Psoas muscle (tissue), 8 donors: ENCODE results near the gene SOCS6. TPM values are rescaled to one million over a fixed set of nuclear protein-coding genes. Genes with fewer than 3 reads are reported as not detected.
"Not testable (repeated sequence)": the region's sequence is repeated elsewhere in the genome, so short reads cannot be mapped to it uniquely, and the experiment has no call there.

Source experiments
- ATAC-seq, 4 donors: fragments of 200-7000 bp; cut with Tn5 transposase; one replicate each; pipeline ENCODE4 v1.9.1; 2020; ENCODE audit warnings: moderate library complexity in 3 of 4, mild to moderate bottlenecking in 2 of 4
- DNase-seq, 2 donors: peaks; one replicate each; pipeline ENCODE4 v3.0.0-alpha.2; 2020
- H3K27ac ChIP-seq: fragments of 200-600 bp; one replicate; pipeline ENCODE4 v1.8.0; 2022
- H3K27me3 ChIP-seq, 3 donors: fragments of 200-600 bp in 1 of 3; one replicate each; pipeline versions ENCODE4 v1.6.1 to v1.8.0; 2013 to 2022; ENCODE audit warnings: low read length in 2 of 3, mild to moderate bottlenecking in 2 of 3, moderate library complexity in 1 of 3; ENCODE audit not compliant: insufficient read depth in 3 of 3
- H3K36me3 ChIP-seq, 2 donors: fragments of 200-600 bp in 1 of 2; one replicate each; pipeline versions ENCODE4 v1.6.1 to v1.8.0; 2013 to 2022; ENCODE audit warnings: low read depth in 1 of 2, mild to moderate bottlenecking in 1 of 2, moderate library complexity in 1 of 2; ENCODE audit not compliant: insufficient read depth in 1 of 2
- H3K4me1 ChIP-seq: fragments of 200-600 bp; one replicate; pipeline ENCODE4 v1.8.0; 2022
- H3K4me3 ChIP-seq: fragments of 200-600 bp; one replicate; pipeline ENCODE4 v1.8.0; 2022; ENCODE audit warnings: mild to moderate bottlenecking
- H3K9me3 ChIP-seq: fragments of 200-600 bp; one replicate; pipeline ENCODE4 v1.8.0; 2022
- CTCF ChIP-seq: fragments of 200-600 bp; IDR thresholded peaks from one replicate; pipeline ENCODE4 v1.8.0; 2022; ENCODE audit warnings: antibody characterized with exemption
- WGBS, 3 donors: extraction: QIAGEN DNeasy Blood & Tissue Kit; methylation state at CpG; one replicate each; pipeline versions ENCODE4 v1.1.6 to v1.1.7; 2013; 5-methylcytosine and 5-hydroxymethylcytosine counted together
- intact Hi-C, 2 donors: fragments of 100-400 bp; cut with DNase I; formaldehyde crosslinking; loops; one replicate each; pipeline versions ENCODE4 v1.11.0 to v1.14.2; 2022
- polyA plus RNA-seq, 3 donors: library from polyadenylated mRNA; stranded (reverse); fragments of 200-250 nt; gene quantifications; one replicate each; pipeline ENCODE4 v1.2.3, GENCODE V29; 2013
- total RNA-seq, 4 donors: library from RNA; stranded (reverse); fragmentation: NEBNext Ultra II Directional in 2 of 4; extraction: Animal tissue kit (Norgen Biotek cat#: 25700) in 2 of 4; gene quantifications; one replicate each; pipeline versions ENCODE4 v1.2.1 to v1.2.4, GENCODE V29; 2021 to 2023
- donor health status: healthy with polysubstance abuse.
- donor health status: DM: no; HTN: no; CAD: no; lungs with moderate emphysema.
- donor health status: Bipolar disorder and iron deficiency.
- donor health status: healthy.
- donor health status: DM: yes; HTN: yes; CAD: no.
- donor health status: DM: no; HTN: no; CAD: no.
- donor health status: DM: no; HTN: no; CAD: no.
- donor health status: DM: yes; HTN: yes; CAD: no.

Gene SOCS6
- total and polyA plus RNA-seq, 7 donors, result 7.3 to 30.2 (median 19.1) TPM

GRCh38 chr18:70354080-70354479, 65.2 kb downstream of the SOCS6 start:
- H3K9me3 ChIP-seq, result peaks cover 4% of the 10 kb centered on the region
- no peaks in the 10 kb centered on the region for H3K27me3 ChIP-seq
- no peak for TF ChIP-seq CTCF
- intact Hi-C loops, result no loop called here
- DNase-seq, result no peak
- no peak overlapping the region for H3K27ac ChIP-seq
- WGBS, 3 donors, result 91 to 95% (median 95%) methylated on average over 4 of the region's 4 CpGs
- no peak overlapping the region for H3K4me3 ChIP-seq
- ATAC-seq, result no peak
- no peaks in the 10 kb centered on the region for H3K4me1 ChIP-seq
- peaks cover 0 to 22% of the 10 kb centered on the region in 2 donors for H3K36me3 ChIP-seq

GRCh38 chr18:70354771-70355170, 65.9 kb downstream of the SOCS6 start:
- intact Hi-C loops, result no loop called here
- Histone ChIP-seq H3K4me3 (no peak overlapping the region), H3K27ac (no peak overlapping the region), H3K27me3 (no peaks in the 10 kb centered on the region), H3K9me3 (peaks cover 4% of the 10 kb centered on the region), H3K36me3 (peaks cover 0 to 15% of the 10 kb centered on the region in 2 donors), H3K4me1 (no peaks in the 10 kb centered on the region)
- TF ChIP-seq CTCF, result no peak
- ATAC-seq (no peak), DNase-seq (no peak)
- 96 to 100% (median 99%) methylated on average over 2 of the region's 2 CpGs for WGBS, 3 donors

- H3K27me3 ChIP-seq, result no peaks in the 10 kb centered on the region
- DNase-seq (no peak), ATAC-seq (no peak)
- WGBS, 3 donors, result 64 to 73% (median 66%) methylated on average over 5 of the region's 5 CpGs
- H3K9me3 ChIP-seq, result peaks cover 4% of the 10 kb centered on the region
- H3K4me3 ChIP-seq, result no peak overlapping the region
- no peak overlapping the region for H3K27ac ChIP-seq
- peaks cover 0 to 14% of the 10 kb centered on the region in 2 donors for H3K36me3 ChIP-seq
- no peaks in the 10 kb centered on the region for H3K4me1 ChIP-seq
- intact Hi-C loops, result no loop called here
- TF ChIP-seq CTCF, result no peak
Observed at GRCh38 chr18:70355620-70356385, 67.0 kb downstream of the SOCS6 start.

GRCh38 chr18:70358105-70358406, 69.2 kb downstream of the SOCS6 start:
- H3K9me3 ChIP-seq, H3K4me3 ChIP-seq, H3K27ac ChIP-seq, H3K27me3 ChIP-seq, H3K36me3 ChIP-seq, DNase-seq, H3K4me1 ChIP-seq, intact Hi-C loops: not testable (repeated sequence)
- ATAC-seq, result peak; percentile 64 to 87 (median 81)
- WGBS, 3 donors, result 60 to 85% (median 76%) methylated on average over 5 of the region's 5 CpGs

- DNase-seq (no peak), ATAC-seq (no peak)
- no peak for TF ChIP-seq CTCF
- Histone ChIP-seq H3K27me3 (no peaks in the 10 kb centered on the region), H3K9me3 (peaks cover under 1% of the 10 kb centered on the region), H3K36me3 (no peaks in the 10 kb centered on the region), H3K4me3 (no peak overlapping the region), H3K4me1 (no peaks in the 10 kb centered on the region), H3K27ac (no peak overlapping the region)
- intact Hi-C loops, result no loop called here
- WGBS, 3 donors, result 93 to 97% (median 94%) methylated on average over 6 of the region's 6 CpGs
Observed at GRCh38 chr18:70359071-70359470, 70.2 kb downstream of the SOCS6 start.
